GM19240 (cell line): ENCODE results near the gene ZBTB20.
"Not testable (repeated sequence)": the region's sequence is repeated elsewhere in the genome, so short reads cannot be mapped to it uniquely, and the experiment has no call there.

Experiments used
- DNase-seq: peaks from one replicate; pipeline ENCODE4 v3.0.0; 2011; ENCODE audit warnings: low spot score; ENCODE audit not compliant: insufficient read length

ZBTB20 gene

GRCh38 chr3:115147329-115148141, 447 bp upstream of the ZBTB20 start:
- peak; percentile 45 for DNase-seq

DNA sequence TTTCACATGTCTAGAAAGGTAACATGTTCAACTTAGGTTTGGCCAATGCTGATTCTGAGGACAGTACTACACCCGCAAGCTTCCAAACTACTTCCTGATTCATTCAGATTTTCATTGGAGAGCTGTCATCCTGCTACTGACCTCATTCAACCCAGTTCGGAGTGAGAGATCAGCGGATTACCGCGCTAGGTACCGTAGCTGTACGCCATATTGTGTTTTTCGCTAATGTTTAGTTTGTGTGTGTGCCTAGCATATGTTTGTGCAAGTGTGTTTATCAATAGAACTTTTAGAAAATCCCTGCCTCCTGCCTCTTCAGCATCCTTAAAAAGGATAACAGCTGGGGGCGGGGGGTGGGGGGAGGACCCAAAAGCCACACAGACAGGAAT, 1.1 kb downstream of the ZBTB20 start:
- no peak for DNase-seq

DNA sequence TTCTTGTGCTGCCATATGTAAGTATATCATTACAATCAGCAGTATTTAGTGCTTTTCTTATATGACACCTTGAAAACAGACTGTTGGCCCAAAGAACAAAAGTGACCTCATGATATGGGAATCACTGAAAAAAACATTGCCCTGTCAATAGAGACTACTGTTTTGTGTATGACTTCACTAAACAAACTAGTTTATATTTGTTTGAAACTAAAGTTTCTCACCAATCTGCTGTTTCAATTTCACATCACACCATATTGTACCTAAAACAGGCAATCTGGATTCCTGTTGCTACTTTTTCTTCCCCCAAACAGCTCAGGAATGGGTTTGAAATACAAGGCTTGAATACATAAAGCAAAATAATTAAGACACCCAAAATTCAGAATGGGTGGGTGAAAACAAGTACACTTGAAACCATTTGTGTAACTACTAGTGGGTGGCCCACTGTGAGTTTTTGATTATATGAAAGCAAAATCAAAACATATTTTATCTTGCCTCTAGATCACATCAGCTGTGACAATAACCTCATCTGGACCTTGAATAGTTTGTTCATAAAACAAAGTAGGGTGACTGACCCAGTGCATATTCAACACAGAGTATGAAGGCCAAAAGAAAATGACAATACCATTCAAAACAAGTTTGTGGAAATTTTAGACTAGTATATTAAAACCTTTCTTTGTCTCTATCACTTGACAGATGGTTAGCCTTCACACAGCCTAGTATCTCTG, 5.9 kb downstream of the ZBTB20 start:
- no peak for DNase-seq

- DNase-seq, result no peak
These were observed 8.0 kb downstream of the ZBTB20 start for GRCh38 chr3:115139072-115139471.

DNA sequence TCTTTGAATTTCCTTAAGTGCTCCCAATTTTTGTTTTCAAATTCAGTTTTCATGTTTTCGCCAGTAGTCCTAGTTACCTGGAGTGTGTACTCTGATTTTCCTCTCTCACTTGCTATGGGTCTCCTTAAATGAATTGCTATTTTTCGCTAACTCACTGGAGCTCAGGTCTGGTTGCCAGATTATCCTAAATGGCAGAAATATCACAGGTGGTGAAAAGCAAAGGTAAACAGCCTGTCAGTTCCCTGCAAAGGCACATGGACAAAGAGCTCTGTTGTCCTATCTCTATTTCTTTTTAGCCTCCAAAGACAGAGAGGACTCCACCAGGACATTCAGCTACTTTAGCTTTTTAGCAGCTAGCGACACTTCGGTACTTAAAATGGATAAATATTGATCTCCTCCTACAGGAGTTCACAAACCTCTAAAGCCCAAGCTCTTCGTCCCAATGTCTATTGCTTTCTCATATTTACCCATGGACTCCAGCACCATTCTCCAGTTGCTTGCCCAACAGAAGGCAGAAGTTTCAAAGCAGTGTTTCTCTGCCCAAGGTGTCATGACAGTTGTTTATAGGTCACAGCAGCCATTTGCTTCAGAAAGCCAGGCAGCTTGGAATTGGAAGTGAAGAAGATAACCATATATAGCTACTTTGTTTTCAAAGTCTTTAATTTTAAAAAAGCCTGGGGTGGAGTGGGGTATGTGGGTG, 12.3 kb downstream of the ZBTB20 start:
- DNase-seq, result no peak

DNA sequence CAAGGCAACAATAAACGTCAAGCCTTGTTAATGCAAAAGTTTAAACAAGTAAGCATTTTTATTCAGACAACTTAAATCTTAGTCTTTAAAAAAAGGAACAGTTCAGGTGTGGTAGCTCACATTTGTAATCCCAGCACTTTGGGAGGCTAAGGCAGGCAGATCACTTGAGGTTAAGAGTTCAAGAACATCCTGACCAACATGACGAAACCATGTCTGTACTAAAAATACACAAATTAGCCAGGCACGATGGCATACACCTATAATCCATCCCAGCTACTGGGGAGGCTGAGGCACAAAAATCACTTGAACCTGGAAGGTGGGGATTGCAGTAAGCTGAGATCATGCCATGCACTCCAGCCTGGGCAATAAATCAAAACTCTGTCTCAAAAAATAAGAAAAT, 19.9 kb downstream of the ZBTB20 start:
- no peak for DNase-seq

DNA sequence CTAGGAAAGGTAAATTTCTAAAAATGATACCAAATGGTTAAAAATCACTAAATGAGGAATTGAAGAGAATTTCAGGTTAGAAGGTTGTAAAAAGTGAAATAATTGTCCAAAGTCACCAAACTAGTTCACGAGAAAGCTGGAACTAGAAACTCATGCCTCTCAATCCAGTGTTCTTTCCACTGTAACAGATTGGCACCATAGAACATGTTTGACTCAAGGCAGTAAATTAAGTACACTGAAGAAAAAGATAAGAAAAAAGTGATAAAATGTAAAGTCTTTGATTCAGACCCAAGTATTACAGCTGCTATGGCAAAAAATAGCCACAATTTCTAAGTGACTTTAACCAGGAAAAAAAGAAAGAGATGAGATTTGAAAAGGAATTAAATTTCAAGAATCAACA, 26.5 kb downstream of the ZBTB20 start:
- DNase-seq, result no peak

GRCh38 chr3:115113367-115113766, 33.7 kb downstream of the ZBTB20 start:
- DNase-seq, result no peak

GRCh38 chr3:115111632-115112031, 35.5 kb downstream of the ZBTB20 start:
- no peak for DNase-seq

DNA sequence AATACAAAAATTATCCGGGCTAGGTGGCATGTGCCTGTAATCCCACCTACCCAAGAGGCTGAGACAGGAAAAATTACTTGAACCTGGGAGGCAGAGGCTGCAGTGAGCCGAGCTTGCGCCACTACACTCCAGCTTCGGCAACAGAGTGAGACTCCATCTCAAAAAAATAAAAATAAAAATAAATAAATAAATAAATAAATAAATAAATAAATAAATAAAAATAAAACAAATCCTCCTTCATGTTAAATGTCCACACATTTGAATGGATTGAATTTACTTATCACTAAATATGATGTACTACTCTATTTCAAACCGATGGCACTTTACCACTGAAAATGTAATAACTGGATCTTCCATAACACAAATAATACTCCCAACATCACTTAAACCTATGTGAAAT, 36.3 kb downstream of the ZBTB20 start:
- no peak for DNase-seq

DNA sequence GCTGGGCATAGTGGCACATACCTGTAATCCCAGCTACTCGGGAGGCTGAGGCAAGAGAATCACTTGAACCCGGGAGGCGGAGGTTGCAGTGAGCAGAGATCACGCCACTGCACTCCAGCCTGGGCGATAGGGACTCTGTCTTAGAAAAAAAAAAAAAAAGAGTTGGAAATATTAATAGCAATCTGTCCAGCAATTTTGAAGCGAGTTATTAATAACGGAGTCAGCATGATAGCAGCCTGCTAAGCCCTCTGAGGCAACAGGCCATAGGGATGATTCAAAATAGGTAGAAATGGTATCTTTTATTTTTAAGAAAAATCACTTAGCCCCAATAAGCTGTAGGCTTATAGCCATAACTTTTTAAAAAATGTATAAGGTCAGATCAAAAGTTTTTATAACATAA, 37.0 kb downstream of the ZBTB20 start:
- not testable (repeated sequence) for DNase-seq

- no peak for DNase-seq
These were observed 38.5 kb downstream of the ZBTB20 start for GRCh38 chr3:115108614-115109013.

GRCh38 chr3:115102046-115102445, 45.0 kb downstream of the ZBTB20 start:
- no peak for DNase-seq

GRCh38 chr3:115100806-115101205, 46.3 kb downstream of the ZBTB20 start:
- DNase-seq, result no peak

GRCh38 chr3:115099986-115100571, 47.0 kb downstream of the ZBTB20 start:
- DNase-seq, result no peak

- DNase-seq, result no peak
These were observed 47.7 kb downstream of the ZBTB20 start for GRCh38 chr3:115099134-115099985.

- DNase-seq, result no peak
These were observed 48.6 kb downstream of the ZBTB20 start for GRCh38 chr3:115098354-115099073.

DNA sequence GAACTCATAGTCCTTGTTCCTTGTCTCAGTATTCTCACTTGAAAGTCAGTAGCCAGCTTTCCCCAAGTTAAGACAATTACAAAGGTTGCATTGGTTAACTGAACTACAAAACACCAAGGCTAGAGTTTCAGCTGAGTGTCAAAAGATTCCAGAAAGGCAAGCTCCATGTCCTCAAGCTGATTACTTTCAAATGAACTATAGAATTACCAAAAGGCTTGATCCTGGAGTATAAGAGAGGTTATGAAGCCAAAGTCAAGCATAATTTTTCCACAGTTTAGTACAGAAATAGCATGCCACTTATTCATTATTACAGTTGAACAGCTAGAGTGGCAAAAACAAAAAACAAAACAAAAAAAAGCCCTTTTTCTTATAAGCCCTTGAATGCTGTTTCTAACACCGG, 51.9 kb downstream of the ZBTB20 start:
- no peak for DNase-seq

GRCh38 chr3:115092220-115092791, 54.8 kb downstream of the ZBTB20 start:
- DNase-seq, result peak; percentile 8

DNA sequence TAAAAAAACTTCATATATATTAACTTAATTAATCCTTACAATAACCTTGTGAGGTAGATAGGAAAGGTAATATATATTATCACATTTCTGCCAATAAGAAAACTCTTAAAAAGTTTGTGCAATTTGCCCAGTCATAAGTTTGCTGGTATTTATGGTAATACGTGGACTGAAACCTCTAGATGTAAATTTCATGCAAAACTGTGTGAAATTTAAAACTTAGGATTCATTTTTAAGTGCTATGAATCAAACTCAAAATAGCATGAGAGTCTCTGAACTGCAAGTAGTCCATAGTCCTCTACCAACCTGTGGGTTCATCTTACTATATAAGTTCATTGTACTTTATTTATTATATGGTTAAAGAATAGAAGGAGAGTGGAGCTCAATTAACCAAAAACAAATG, 56.4 kb downstream of the ZBTB20 start:
- DNase-seq, result no peak
